ENCODE data around the gene KRCC1.
"Not testable (repeated sequence)": the region's sequence is repeated elsewhere in the genome, so short reads cannot be mapped to it uniquely, and the experiment has no call there.

Gene KRCC1

DNA sequence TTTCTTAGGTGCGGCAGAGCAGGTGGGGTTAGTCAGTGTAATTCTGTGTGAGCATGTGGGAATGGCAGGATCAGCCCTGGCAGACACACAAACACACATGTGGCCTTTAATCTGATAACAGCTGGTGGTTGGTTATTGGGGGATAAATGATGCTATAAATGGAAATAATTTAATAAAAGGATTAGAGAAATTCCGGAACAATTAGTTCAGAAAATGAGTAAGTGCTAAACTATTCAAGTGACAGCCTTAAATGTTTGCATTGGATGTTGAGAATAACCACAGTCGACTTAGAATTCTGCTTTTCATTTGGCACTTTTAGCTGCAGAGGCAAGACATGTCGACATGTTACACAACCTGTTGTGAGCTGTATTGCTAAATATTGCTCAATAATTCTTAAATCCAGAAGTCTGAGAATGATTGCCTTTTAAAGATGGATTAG, 19.3 kb upstream of the KRCC1 start:
- peak; percentile 90 for DNase-seq

DNA sequence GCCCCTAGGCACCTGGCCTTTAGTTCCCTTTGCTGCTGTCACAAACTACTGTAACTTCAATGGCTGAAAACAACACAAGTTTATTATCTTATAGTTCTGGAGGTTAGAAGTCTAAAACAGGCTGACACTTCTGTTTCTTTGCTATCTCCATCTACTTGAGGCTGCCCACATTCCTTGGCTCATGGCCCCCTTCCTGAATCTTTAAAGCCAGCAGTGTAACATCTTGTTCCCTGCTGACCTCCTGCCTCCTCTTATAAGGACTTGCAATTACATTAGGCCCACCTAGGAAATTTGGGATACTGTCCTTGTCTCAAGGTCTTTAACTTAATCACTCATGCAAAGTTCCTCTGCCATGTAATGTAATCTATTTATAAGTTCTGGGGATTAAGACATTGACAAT, 18.6 kb upstream of the KRCC1 start:
- no peak for DNase-seq

DNA sequence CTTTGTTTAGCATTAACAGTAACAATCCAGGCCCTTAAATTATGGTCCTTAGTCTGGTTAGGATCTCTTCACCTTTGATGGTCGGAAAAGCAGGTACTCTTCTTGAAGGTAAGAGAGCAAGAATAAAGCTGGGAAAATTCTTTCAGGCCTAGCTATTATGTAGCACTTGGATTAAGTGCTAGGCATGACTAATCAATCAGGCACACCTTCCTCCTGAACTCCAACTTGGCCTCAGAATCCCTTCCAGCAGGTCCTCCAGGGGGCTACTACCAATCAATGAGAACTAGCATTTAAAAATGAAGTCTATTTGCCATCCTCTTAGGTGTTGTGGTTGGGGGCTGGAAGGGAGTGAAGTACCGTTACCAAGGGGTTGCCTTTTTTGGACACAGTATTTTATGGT, 15.8 kb upstream of the KRCC1 start:
- no peak for DNase-seq

DNA sequence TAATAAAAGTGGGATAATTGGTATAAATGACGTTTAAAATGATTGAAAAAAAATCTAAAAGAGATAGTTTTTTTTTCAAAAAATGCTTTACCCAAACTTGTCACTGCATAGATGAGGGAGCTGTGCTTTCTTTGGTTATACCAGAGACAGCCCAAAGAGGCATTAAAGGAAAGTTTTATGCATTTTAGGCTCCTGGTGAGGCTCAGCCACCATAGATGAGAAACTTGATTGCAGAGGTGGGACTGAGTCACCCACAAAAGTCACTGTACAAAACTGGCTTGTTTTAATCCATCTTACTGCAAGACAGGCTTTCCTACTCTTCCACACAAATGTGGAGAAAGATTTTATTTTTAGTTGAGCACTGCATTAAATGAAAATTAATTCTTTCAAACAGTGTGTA, 14.5 kb upstream of the KRCC1 start:
- no peak for DNase-seq

DNA sequence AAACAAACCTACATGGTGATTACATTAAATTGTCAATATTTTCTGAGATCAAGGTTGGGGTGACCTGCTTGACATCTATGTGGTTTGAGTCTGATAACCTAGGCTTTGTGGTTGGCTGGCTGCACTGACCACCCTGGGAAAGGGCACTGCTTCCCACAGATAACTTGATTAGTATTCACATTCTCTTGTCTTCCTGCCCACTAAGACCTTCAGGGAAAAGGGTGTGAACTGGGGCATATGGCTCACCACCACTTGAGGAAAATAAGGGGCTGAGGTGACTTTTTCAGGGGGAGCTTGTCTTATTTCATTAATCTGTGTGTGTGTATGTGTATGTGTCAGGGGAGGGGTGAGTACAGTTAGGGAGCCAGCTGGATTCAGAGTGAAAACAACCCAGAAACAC, 13.5 kb upstream of the KRCC1 start:
- DNase-seq: no peak

DNA sequence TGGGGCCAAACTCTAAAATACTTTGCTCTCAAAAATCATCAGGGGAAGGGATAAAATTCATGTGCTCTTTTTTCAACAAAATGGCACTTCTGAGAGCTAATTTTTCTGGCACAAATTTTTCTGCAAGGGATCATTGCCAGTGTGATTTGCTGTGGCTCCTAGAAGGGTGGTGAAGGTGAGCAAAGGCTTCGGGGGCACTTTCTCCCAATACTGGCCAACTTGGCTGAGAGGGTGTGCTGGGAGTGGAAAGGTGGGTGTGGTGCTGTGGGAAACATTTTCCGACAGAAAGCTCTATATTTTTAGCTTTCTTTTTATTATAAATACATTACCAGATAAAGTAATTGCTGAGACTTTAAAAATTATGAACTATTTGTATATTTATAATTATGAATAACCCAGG, 12.5 kb upstream of the KRCC1 start:
- no peak for DNase-seq

DNA sequence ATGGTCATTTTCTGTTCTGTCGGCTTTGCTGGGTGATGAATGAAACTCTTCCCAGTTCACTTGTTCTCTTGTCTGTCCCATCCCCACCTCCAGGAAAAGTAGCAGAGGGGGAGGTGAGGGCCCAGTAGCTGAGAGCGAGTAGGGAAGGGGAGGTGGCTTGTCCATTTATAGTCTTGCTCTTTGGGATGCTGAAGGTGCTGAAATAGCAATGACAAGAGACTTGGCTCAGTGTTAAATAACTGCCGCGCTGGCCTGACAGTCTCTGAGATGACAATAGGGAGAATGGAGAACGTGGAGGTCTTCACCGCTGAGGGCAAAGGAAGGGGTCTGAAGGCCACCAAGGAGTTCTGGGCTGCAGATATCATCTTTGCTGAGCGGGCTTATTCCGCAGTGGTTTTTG, 12.0 kb upstream of the KRCC1 start, which contains the start of gene SMYD1:
Gene SMYD1, plus strand, starts transcription at position 228 of the 400 bp plus-strand sequence. Its CDS starts 40 bp downstream, at position 268.
- DNase-seq: no peak

DNA sequence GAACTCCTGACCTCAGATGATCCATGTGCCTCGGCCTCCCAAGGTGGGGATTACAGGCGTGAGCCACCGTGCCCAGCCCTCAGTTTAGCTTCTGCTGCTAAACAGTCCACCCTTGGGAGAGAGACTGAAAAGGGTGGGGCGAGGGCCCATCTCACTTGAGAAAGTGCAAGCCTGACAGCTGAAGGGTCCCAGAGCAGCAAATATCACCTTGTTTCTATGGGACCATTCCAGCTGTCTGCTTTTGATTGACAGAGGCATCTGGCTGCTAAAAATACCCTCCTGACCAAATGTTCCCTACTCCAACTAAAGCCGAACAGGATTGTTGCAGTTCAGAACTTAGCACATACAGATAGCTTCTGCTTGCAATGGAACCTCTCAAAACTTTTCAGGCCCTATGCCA, 11.6 kb upstream of the KRCC1 start:
- no peak for DNase-seq

DNA sequence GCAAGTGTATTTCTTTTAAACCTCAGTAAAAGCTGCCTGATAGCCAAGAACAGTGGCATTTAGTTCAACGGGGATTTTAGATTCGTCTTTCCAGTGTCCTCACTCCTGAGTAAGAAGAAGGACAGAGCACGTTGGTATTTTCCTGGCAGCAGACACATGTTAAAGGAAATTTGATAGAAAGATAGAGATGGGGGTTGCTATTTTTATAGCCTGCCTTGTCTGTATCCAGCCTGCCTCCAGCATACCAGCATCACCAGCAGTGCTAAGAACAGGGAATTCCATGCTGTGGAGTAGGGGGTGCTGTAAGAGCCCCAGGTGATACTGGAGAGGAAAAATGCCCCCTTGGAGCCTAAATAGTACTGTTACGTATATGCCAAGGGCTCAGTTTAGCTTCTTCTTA, 11.0 kb upstream of the KRCC1 start:
- DNase-seq: no peak

DNA sequence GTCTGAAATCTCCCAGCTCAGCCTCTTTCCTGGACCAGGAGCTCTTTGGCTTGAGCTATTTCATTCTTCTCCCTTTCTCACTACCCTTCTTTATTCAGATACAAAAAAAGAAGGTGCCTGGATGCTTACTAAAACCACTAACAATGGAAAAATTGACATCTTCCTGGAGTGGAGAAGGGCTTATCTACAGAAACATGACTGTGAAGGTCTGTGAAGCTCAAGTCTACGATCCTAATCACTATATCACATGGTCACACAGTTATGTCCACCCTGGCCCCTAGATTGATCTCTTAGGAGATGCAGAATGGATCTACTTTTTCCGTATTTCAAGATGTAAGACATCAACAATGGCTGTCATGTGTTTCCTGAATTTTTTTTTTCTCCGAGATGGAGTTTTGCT, 5.7 kb upstream of the KRCC1 start:
- no peak for DNase-seq

DNA sequence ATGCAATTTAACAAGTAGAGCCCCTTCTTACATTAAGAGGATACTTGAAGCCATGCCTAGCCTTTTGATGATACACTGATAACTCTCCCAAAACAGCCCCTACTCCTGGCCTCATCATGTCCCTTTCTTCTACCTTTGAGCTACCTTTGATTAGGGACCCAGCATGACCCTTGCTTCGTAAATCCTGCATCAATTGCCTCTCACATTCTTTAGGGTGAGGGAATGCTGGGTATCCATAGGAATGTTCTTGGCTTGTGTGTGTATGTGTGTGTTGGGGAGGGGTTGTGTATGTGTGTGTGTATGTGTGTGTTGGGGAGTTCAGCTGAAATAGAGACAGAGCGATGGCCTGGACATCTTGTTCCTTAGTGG, 5.3 kb upstream of the KRCC1 start:
- no peak for DNase-seq

DNA sequence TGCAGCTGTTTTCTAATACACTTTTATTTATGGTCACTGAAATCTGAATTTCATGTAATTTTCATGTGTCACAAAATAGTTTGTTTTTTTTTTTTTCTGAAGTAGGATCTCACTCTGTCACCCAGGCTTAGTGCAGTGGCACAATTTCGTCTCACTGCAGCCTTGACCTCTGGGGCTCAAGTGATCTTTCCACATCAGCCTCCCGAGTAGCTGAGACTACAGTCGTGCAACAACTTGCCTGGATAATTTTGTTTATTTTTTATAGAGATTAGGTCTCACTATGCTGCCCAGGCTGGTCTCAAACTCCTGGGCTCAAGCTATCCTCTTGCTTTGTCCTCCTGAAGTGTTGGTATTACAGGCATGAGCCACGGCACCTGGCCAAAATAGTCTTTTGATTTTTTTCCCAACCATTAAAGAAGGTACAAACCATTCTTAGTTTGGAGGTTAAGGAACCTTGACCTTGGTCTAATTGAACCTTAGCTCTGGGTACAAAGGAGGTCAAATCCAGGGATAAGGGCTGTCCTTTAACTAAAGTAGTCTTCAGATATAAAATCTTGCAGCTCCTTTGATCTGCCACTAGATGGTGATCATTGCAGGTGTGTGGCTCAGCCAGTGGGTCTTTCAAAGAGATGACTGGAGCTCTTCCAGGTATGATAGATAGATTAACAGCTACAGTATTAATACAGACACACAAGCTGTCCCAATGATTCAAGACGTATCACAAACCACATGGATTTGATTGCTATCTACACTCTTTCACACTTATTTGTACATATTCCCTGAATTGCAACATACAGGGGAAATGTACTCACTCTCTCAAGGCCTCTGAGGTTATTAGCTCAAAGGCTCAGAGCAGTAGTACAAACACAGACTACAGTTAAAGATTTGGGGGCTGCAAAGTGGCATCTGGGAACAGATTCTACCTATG, 4.7 kb upstream of the KRCC1 start:
- peak; percentile 55 for DNase-seq

DNA sequence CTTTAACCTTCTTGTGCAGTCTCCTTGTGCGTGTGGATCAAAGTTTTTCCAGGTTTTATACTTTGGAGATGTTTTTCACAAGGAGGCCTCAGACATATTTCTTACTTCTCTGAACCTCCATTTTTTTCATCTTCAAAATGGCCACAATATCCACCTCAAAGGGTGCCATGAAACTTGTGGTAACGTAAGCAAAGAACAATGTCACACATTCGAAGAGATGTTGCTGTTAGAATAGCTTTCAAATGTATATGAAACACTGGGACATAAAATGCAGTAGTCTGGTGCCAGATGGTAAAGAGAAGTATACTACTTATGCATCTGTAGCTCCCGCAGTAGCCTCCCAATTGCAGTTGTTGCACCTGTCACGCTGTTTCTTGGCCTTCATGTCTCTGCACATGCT, 2.6 kb upstream of the KRCC1 start:
- DNase-seq: no peak

DNA sequence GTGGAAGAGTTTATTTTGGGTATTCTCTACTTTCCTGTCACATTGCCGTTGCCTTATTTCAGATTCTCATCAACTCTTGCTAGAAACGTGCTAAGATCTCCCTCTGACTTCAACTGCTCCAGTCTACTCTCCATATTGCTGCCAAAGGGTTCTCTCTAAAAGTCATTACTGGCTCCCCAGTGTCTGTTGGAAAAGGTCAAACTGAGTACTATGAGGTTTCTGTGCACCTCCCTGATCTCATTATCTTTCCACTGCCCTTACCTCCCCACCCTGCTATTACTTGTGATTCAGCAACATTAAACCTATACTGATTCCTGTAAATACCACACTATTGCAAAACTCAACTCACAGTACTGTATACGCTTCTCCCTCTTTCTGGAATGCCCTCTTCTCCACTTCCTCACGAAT, 1.9 kb upstream of the KRCC1 start:
- no peak for DNase-seq

DNA sequence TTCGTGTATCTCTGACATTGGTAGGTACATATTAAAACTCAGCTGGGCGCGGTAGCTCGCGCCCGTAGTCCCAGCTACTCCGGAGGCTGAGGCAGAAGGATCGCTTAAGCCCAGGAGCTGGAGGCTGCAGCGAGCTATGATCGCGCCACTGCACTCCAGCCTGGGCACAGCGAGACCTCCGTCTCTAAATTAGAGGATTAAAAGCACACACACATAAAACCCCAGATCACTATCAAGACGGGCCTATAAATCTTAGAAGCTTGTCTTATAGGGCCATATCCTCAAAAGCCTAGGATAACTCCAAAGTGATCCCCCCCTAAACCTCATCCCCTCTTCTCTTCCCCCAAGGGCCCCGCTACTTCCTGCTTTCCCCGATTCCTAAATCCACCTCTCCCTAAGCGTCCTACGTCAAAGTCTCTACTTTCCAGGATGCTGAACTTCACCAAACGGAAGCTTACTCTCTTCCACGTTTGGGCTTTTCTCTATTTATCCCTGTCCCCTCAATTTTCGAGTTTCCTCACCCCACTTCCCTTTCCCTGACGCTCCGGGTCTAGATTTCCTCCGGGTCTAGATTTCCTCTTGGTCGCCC, 707 bp downstream of the KRCC1 start:
- DNase-seq: peak; percentile 44

DNA sequence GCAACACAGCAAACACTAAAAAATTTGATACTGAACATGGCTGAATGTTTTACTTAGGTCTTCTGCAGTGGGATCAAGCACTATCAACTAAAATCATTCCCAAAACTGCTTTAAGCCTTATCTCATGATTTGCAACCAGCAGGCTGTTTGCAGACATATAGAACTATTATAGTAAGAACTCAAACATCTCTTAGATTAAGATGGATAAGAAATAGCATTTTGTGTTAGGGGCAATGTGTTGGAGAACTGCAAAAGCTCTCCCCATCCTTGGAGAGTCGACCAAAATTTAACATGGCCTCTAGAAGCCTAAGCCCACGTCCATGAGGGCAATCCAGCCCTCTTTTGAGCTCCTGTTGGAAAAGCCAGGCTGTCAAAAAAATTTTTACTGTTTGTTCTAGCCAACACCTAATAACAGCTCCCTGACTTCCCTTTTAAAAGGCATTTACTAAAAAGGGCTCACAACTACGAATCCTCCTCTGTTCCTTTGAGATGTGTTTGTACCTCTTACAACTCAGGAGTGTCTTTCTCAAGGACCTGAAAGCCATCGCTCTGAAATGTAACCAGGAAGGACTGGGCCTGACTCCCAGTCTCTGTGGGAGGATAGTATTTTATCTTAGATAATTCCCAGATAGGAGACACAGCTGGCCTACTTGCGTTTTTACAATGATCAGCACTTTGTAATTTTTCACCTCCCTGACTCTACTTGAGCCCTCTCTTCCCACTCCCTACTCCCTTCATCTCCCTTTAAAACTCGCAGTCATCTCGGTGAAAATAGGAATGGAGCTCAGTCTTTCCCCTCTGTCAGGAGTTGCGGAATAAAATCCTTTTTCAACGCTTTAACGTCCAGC, 1.4 kb downstream of the KRCC1 start:
- DNase-seq: no peak

DNA sequence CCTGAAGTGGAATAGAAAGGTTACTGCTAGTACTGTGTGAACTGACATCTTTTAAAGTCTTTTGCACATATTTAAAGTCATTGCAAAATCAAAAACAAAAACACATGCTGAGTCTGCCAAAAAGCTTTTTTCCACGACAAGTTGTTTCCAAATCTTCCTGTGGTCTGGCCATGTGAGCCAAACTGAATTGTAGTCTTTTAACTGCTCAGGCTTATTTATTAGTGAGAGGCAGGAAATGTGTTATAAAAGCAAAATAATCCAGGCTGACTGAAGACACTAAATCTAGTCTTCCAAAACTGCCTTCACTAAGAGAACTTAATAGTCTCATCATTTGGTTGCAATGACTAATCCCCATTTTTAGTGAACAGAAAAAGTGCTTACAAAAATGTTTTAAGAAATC, 2.3 kb downstream of the KRCC1 start:
- DNase-seq: no peak

DNA sequence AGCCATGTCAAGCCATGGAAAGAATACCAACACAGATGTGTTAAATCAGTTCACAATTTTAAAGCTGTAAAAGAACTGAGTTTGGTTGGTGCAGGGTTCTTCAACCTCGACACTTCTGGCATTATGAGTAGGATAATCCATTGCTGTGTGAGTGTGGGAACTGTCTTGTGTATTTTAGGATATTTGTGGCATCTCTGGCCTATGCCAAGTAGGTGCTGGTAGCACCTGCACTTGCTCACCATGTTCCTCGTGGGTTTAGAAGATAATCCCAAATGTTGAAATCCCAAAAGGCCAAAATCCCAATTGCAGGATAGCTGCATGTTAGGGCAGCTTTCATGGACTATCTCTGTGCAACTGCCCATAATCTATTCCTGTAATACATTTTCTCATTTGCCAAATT, 3.8 kb downstream of the KRCC1 start:
- no peak for DNase-seq

DNA sequence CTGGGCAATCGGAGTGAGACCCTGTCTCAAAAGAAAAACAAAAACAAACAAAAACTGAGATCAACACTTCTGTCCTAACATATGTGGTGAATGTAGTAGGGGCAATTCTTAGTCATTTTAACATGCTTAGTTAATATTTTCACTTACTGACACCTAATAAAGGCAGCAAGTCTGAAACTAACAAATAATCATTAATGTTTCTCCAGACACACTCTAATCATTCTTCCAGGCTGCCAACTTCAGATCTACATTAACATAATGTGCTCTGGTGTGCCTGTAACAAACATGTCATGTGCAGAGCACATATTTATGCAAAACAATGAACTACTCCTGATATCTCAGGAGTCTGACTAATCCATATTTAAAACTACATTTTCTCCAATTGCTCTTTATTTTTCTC, 6.0 kb downstream of the KRCC1 start:
- no peak for DNase-seq

DNA sequence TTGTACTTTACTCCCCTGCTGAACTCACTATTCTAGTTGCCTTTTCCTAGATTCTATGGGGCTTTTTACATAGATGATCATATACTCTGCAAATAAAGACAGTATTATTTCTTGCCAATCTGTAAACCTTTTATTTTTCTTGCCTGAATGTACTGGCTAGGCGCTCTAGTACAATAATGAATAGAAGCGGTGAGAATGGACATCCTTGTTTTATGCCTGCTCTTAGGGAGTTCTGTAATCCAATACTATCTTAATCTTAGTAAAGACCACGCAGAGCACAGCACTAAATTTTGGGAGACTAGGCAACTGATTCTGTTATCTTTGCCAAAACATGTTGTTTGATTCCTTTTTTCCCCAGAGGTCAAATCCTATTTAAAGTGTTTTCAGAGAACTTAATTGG, 7.0 kb downstream of the KRCC1 start:
- no peak for DNase-seq

DNA sequence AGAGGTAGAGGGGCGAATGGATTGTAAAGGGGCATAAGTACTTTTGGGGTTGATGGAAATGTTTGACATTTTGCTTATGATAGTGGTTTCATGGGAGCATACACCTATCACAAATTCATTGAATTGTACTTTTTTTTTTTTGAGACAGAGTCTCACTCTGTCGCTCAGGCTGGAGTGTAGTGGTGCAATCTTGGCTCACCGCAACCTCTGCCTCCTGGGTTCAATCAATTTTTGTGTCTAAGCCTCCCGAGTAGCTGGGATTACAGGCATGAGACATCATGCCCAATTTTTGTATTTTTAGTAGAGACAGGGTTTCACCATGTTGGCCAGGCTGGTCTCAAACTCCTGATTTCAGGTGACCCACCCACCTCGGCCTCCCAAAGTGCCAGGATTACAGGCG, 10.0 kb downstream of the KRCC1 start:
- DNase-seq: not testable (repeated sequence)

DNA sequence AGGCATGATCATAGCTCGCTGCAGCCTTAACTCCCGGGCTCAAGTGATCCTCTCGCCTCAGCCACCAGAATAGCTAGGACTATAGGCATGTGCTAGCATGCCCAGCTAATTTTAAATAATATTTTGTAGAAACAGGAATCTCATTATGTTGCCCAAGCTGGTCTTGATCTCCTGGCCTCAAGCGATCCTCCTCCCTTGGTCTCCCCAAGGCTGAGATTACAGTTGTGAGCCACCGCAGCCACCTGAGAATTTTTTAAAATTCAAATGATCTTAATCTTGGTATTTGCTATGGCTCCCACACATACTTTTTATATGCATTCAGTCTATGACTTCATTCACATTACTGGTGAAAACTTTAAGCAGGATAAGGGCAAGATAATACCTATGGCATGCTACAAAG, 13.1 kb downstream of the KRCC1 start:
- DNase-seq: no peak

DNA sequence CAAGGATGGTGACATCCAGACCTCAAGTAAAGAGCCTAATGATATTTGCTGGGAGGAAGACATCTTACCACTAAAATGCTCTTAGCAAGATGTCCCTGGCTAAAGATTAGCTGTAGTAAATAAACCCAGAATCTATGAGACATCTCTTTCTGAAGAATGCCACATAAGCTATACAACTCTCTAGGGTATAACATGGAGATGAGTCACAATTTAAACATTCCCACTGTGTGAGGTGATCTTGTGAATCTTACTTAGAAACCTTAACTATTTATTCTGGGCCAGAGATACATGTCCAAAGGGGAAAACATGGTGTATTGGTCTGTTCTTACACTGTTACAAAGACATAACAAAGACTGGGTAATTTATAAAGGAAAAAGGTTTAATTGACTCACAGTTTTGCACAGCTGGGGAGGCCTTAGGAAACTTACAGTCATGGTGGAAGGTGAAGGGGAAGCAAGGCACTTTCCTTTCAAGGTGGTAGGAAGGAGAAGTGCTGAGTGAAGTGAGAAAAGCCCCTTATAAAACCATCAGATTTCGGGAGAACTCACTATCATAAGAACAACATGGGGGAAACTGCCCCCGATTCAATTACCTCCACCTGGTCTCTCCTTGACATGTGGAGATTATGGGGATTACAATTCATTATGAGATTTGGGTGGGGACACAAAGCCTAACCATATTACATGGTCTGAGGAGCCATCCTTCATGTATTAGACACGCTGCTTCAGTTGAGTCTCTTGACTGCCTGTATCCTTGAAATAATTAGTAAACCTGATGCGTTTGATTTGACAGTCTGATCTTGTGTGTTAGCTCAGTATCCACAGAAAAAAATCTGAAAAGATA, 17.1 kb downstream of the KRCC1 start:
- peak; percentile 92 for DNase-seq
